Tibial nerve (tissue), 4 donors: ENCODE data around the gene LMX1A. TPM values are rescaled to one million over a fixed set of nuclear protein-coding genes. Genes with fewer than 3 reads are reported as not detected.

Experiments used
- DNase-seq, 2 donors: peaks; one replicate each; pipeline ENCODE4 v3.0.0-alpha.2; 2019; ENCODE audit warnings: low spot score in 2 of 2
- H3K27ac ChIP-seq, 4 donors: fragments of 200-600 bp; sonication (generic) in 3 of 4; one replicate each; pipeline ENCODE4 v1.5.1; 2017 to 2019; ENCODE audit warnings: mild to moderate bottlenecking in 1 of 4
- H3K27me3 ChIP-seq, 2 donors: fragments of 200-600 bp; sonication (generic) in 1 of 2; one replicate each; pipeline versions ENCODE4 v1.5.1 to v1.6.0; 2017 to 2019
- H3K36me3 ChIP-seq, 3 donors: fragments of 200-600 bp; sonication (generic); one replicate each; pipeline ENCODE4 v1.5.1; 2018 to 2019
- H3K4me1 ChIP-seq, 4 donors: fragments of 200-600 bp; sonication (generic) in 3 of 4; one replicate each; pipeline ENCODE4 v1.5.1; 2017 to 2019
- H3K4me3 ChIP-seq, 4 donors: fragments of 200-600 bp; sonication (generic) in 3 of 4; one replicate each; pipeline ENCODE4 v1.5.1; 2017 to 2019; ENCODE audit warnings: mild to moderate bottlenecking in 1 of 4, moderate library complexity in 1 of 4
- H3K9me3 ChIP-seq, 4 donors: fragments of 200-600 bp; sonication (generic) in 3 of 4; one replicate each; pipeline ENCODE4 v1.5.1; 2017 to 2019
- CTCF ChIP-seq, 5 experiments: fragments of 200-600 bp in 3 of 5; fragments of 450-650 bp in 2 of 5; sonication (generic) in 3 of 5; IDR thresholded peaks; one replicate each; pipeline ENCODE4 v1.5.1; 2016 to 2019; ENCODE audit warnings: antibody characterized with exemption in 5 of 5, mild to moderate bottlenecking in 3 of 5, moderate library complexity in 2 of 5
- EP300 ChIP-seq, 2 donors: sonication (generic); formaldehyde crosslinking; IDR thresholded peaks; one replicate each; pipeline ENCODE4 v1.6.1; 2017; ENCODE audit warnings: antibody characterized with exemption in 2 of 2, mild to moderate bottlenecking in 1 of 2
- POLR2A ChIP-seq, 2 donors: fragments of 450-650 bp; IDR thresholded peaks; one replicate each; pipeline ENCODE4 v1.6.1; 2017; ENCODE audit warnings: antibody characterized with exemption in 2 of 2, mild to moderate bottlenecking in 2 of 2, moderate library complexity in 2 of 2
- WGBS, 2 donors: methylation state at CpG; one replicate each; pipeline ENCODE4 v1.1.5; 2018; 5-methylcytosine and 5-hydroxymethylcytosine counted together
- total RNA-seq, 4 donors: library from RNA; depleted of rRNA; stranded (reverse); fragments of >200 nt; gene quantifications; one replicate each; pipeline ENCODE4 v1.1.0, GENCODE V29; 2016

The LMX1A gene
- total RNA-seq, 4 donors from 2014 or later: 0.84 TPM; not detected in 3

GRCh38 chr1:165375623-165376022 lies 19.1 kb upstream of the LMX1A start:
- no peaks in the 10 kb centered on the region for H3K9me3 ChIP-seq
- WGBS, 2 donors: 26 to 33% methylated on average over 7 of the region's 7 CpGs
- H3K4me1 ChIP-seq: peaks cover 0 to 35% (median 5%) of the 10 kb centered on the region in 4 donors
- peak overlapping the region in 3 of 4 donors; percentile 20 to 54 (median 26) for H3K4me3 ChIP-seq
- H3K27me3 ChIP-seq: no peaks in the 10 kb centered on the region
- H3K27ac ChIP-seq: peak overlapping the region; percentile 65 to 92 (median 72)
- DNase-seq: no peak
- H3K36me3 ChIP-seq: no peaks in the 10 kb centered on the region
- TF ChIP-seq POLR2A (IDR thresholded peaks at IDR 0.05): no peak
- no peak for TF ChIP-seq EP300 (IDR thresholded peaks at IDR 0.05)
- no peak for TF ChIP-seq CTCF (IDR thresholded peaks at IDR 0.05)

DNA sequence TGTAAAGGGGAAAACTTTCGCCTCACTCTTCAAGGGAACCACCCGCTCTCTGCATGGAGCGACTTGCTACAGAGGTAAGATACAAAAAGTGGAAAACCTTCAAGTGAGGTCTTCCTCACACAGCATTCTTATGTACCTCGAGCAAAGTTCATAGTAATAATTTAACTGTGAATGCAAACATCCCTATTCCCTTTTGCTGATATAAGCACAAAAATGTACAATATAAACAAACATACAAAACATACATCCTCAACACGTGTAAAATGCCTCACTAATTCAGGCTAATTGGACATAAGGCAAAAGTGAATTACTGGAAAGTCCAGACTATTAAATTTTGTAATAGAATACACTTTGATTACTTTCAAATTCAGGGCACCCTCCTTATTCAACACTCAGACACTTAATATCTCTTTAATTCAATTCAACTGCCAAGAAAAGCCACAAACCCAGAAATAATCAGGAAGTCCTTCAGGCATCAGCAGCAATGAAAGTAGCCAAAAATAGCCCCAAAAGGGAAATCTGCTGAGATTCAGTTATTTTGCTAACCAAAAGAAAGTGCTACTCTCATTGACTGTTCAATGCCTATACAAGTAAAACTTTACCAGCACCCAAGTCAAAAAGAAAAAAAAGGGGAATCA lies 15.2 kb upstream of the LMX1A start:
- no peaks in the 10 kb centered on the region for H3K36me3 ChIP-seq
- TF ChIP-seq CTCF (IDR thresholded peaks at IDR 0.05) (no peak), POLR2A (IDR thresholded peaks at IDR 0.05) (no peak), EP300 (IDR thresholded peaks at IDR 0.05) (no peak)
- no peaks in the 10 kb centered on the region for H3K9me3 ChIP-seq
- H3K27ac ChIP-seq: no peak overlapping the region
- peaks cover 0 to 35% (median 4%) of the 10 kb centered on the region in 4 donors for H3K4me1 ChIP-seq
- DNase-seq: no peak
- H3K4me3 ChIP-seq: no peak overlapping the region
- WGBS, 2 donors: 43 to 54% methylated on average over 5 of the region's 5 CpGs
- H3K27me3 ChIP-seq: peaks cover 0 to 1% of the 10 kb centered on the region in 2 donors

GRCh38 chr1:165369255-165369848 lies 12.8 kb upstream of the LMX1A start:
- DNase-seq: peak in 1 of 2 donors; percentile 62
- TF ChIP-seq CTCF (IDR thresholded peaks at IDR 0.05) (peak; percentile 63 to 85 (median 77)), EP300 (IDR thresholded peaks at IDR 0.05) (no peak)
- peaks cover 0 to 5% of the 10 kb centered on the region in 2 donors for H3K27me3 ChIP-seq
- no peak overlapping the region for H3K4me3 ChIP-seq
- H3K4me1 ChIP-seq: peaks cover 0 to 29% (median 3%) of the 10 kb centered on the region in 4 donors
- no peak overlapping the region for H3K27ac ChIP-seq
- H3K36me3 ChIP-seq: no peaks in the 10 kb centered on the region
- 15 to 21% methylated on average over 9 of the region's 9 CpGs for WGBS, 2 donors
- H3K9me3 ChIP-seq: no peaks in the 10 kb centered on the region

- Histone ChIP-seq H3K36me3 (no peaks in the 10 kb centered on the region), H3K9me3 (no peaks in the 10 kb centered on the region), H3K4me1 (peaks cover 0 to 32% (median 3%) of the 10 kb centered on the region in 4 donors), H3K27me3 (peaks cover 0 to 5% of the 10 kb centered on the region in 2 donors), H3K4me3 (no peak overlapping the region), H3K27ac (no peak overlapping the region)
- TF ChIP-seq CTCF (IDR thresholded peaks at IDR 0.05): peak; percentile 75 to 97 (median 89)
- no peak for TF ChIP-seq EP300 (IDR thresholded peaks at IDR 0.05)
- peak; percentile 82 to 95 for DNase-seq
- 42 to 52% methylated on average over 7 of the region's 7 CpGs for WGBS, 2 donors
Measured at GRCh38 chr1:165367375-165367993, 11.0 kb upstream of the LMX1A start.

GRCh38 chr1:165365341-165365740 lies 8.8 kb upstream of the LMX1A start:
- TF ChIP-seq EP300 (IDR thresholded peaks at IDR 0.05) (no peak), POLR2A (IDR thresholded peaks at IDR 0.05) (no peak), CTCF (IDR thresholded peaks at IDR 0.05) (no peak)
- H3K4me1 ChIP-seq: peaks cover 0 to 19% (median 0%) of the 10 kb centered on the region in 4 donors
- peaks cover 0 to 7% of the 10 kb centered on the region in 2 donors for H3K27me3 ChIP-seq
- H3K4me3 ChIP-seq: no peak overlapping the region
- no peaks in the 10 kb centered on the region for H3K36me3 ChIP-seq
- H3K27ac ChIP-seq: no peak overlapping the region
- no peaks in the 10 kb centered on the region for H3K9me3 ChIP-seq
- 44 to 45% methylated on average over 2 of the region's 2 CpGs for WGBS, 2 donors
- no peak for DNase-seq
